Ovary (tissue), 9 donors: Measurements from ENCODE around the gene LAPTM5. TPM values are rescaled to one million over a fixed set of nuclear protein-coding genes. Genes with fewer than 3 reads are reported as not detected.

Experiments
- DNase-seq, 5 donors: peaks; one replicate each; pipeline ENCODE4 v3.0.0-alpha.2; 2019 to 2020
- H3K27ac ChIP-seq, 2 donors: fragments of 200-600 bp; one replicate each; pipeline versions ENCODE4 v1.5.1 to v1.8.0; 2019 to 2022
- H3K27me3 ChIP-seq: fragments of 200-600 bp; one replicate; pipeline ENCODE4 v1.8.0; 2022
- H3K36me3 ChIP-seq: fragments of 200-600 bp; sonication (generic); one replicate; pipeline ENCODE4 v1.5.1; 2019
- H3K4me1 ChIP-seq: one replicate; pipeline ENCODE4 v1.8.1; 2013; ENCODE audit warnings: mild to moderate bottlenecking, moderate library complexity; ENCODE audit not compliant: insufficient read depth
- H3K4me3 ChIP-seq: fragments of 200-600 bp; sonication (generic); one replicate; pipeline ENCODE4 v1.5.1; 2017
- H3K9me3 ChIP-seq, 2 donors: fragments of 200-600 bp in 1 of 2; sonication (generic) in 1 of 2; one replicate each; pipeline versions ENCODE4 v1.5.1 to v1.8.1; 2013 to 2019; ENCODE audit warnings: mild to moderate bottlenecking in 1 of 2, moderate library complexity in 1 of 2
- EP300 ChIP-seq: sonication (generic); formaldehyde crosslinking; IDR thresholded peaks from one replicate; pipeline ENCODE4 v1.6.1; 2017; ENCODE audit warnings: antibody characterized with exemption
- POLR2A ChIP-seq: fragments of 450-650 bp; IDR thresholded peaks from one replicate; pipeline ENCODE4 v1.6.1; 2017; ENCODE audit warnings: antibody characterized with exemption, mild to moderate bottlenecking, moderate library complexity
- WGBS, 3 donors: extraction: QIAGEN DNeasy Blood & Tissue Kit in 1 of 3; methylation state at CpG; one replicate each; pipeline versions ENCODE4 v1.1.5 to v1.1.7; 2013 to 2017; 5-methylcytosine and 5-hydroxymethylcytosine counted together
- intact Hi-C, 4 donors: fragments of 100-400 bp; cut with DNase I; formaldehyde crosslinking; loops; one replicate each; pipeline versions ENCODE4 v1.11.0 to v1.15.1; 2022 to 2023
- polyA plus RNA-seq, 2 donors: library from polyadenylated mRNA; stranded (reverse); fragments of 200-250 nt in 1 of 2; fragments of 350-450 nt in 1 of 2; fragmentation: Illumina TruSeq in 1 of 2; extraction: RNeasy Lipid Tissue Mini Kit (QIAGEN cat#74804) in 1 of 2; gene quantifications; one replicate each; pipeline ENCODE4 v1.2.3, GENCODE V29; 2013 to 2014
- total RNA-seq, 7 donors: library from RNA; depleted of rRNA in 2 of 7; stranded (reverse); fragments of >200 nt in 2 of 7; fragmentation: NEBNext Ultra II Directional in 3 of 7; extraction: Animal tissue kit (Norgen Biotek cat#: 25700) in 3 of 7; gene quantifications; one replicate each; pipeline versions ENCODE4 v1.1.0 to v1.2.4, GENCODE V29; 2016 to 2023
- TF ChIP-seq, protein P1 (sequence below), 3 donors: fragments of 450-650 bp in 2 of 3; fragments of 200-600 bp in 1 of 3; IDR thresholded peaks; one replicate each; pipeline versions ENCODE4 v1.5.1 to v1.8.0; 2016 to 2022; ENCODE audit warnings: antibody characterized with exemption in 3 of 3, mild to moderate bottlenecking in 1 of 3
- donor health status: DM: no; HTN: no; CAD: no; lungs with moderate emphysema.
- donor health status: DM: no; HTN: no; CAD: no.
- donor health status: Bipolar disorder and iron deficiency.
- donor health status: DM: yes; HTN: yes; CAD: no.
- donor health status: DM: no; HTN: no; CAD: no.
- donor health status: DM: yes; HTN: yes; CAD: no.

Gene LAPTM5
- total and polyA plus RNA-seq, 9 donors = 15.3 to 103 (median 20.3) TPM

DNA sequence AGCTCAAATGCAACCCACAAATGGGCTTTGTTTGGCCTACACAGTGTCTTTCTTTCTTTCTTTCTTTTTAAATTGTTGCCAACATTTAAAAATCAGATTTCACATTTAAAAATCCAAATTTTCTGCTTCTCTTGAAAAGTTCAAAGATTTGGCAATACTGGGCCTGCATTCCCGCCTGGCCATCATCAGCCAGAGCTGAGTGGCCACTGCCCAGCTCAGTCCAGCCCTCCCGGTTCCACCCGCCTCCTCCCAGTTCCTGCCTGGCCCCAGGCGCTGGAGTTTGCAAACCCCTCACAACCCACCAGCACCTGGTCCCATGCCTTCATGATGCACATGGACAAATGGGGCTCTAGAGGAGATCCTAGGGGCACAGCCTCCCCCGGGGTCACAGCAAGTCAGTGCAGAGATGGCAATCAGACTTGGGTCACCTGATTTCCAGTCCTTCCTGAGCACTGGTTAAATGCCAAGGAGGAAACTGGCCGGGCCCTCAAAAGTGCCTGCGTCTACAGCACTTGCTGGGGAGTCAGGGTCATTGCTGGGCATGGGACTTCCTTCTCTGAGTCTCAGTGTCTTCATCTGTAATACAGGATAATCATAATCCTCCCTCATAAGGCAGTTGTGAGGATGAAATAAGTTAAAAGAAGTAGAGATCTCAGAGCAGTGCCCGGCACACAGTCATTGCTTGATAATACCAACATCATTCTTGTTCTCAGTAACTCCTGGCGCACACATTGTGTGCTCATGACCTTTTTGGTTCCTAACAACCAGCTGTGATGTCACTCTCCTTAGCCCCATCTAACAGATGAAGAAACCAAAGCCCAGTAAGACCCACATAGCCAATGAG lies 41.0 kb upstream of the LAPTM5 start:
- WGBS, 3 donors = 79 to 83% (median 82%) methylated on average over 9 of the region's 9 CpGs
- H3K27ac ChIP-seq = no peak overlapping the region
- no peaks in the 10 kb centered on the region for H3K9me3 ChIP-seq
- intact Hi-C loops = no loop called here
- DNase-seq = no peak
- peaks cover 2% of the 10 kb centered on the region for H3K4me1 ChIP-seq
- TF ChIP-seq, protein P1, sequence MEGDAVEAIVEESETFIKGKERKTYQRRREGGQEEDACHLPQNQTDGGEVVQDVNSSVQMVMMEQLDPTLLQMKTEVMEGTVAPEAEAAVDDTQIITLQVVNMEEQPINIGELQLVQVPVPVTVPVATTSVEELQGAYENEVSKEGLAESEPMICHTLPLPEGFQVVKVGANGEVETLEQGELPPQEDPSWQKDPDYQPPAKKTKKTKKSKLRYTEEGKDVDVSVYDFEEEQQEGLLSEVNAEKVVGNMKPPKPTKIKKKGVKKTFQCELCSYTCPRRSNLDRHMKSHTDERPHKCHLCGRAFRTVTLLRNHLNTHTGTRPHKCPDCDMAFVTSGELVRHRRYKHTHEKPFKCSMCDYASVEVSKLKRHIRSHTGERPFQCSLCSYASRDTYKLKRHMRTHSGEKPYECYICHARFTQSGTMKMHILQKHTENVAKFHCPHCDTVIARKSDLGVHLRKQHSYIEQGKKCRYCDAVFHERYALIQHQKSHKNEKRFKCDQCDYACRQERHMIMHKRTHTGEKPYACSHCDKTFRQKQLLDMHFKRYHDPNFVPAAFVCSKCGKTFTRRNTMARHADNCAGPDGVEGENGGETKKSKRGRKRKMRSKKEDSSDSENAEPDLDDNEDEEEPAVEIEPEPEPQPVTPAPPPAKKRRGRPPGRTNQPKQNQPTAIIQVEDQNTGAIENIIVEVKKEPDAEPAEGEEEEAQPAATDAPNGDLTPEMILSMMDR (IDR thresholded peaks at IDR 0.05) = no peak
- TF ChIP-seq EP300 (no peak), POLR2A (no peak)
- no peak overlapping the region for H3K4me3 ChIP-seq
- no peaks in the 10 kb centered on the region for H3K27me3 ChIP-seq
- H3K36me3 ChIP-seq = no peaks in the 10 kb centered on the region

DNA sequence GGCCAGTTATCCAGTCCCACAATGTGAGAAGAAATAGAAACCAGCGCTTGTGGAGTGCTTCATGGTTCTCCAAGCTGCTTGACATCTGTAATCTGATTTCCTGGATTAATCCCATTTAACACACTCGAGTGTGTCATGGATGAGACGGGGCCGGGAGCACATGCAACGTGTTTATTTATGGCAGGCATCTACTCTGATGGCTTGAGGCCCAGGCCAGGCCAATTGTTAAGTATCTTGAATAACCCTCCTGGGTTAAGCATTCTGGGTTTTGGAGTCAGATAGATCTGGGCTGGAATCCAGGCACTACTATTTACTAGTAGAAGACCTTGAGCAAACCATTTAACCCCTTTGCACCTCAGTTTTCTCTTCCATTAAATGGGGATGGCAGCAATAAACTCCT lies 37.5 kb upstream of the LAPTM5 start:
- no peak for TF ChIP-seq EP300
- TF ChIP-seq, protein P1 (IDR thresholded peaks at IDR 0.05) = no peak
- no peak for TF ChIP-seq POLR2A
- intact Hi-C loops = no loop called here
- Histone ChIP-seq H3K27me3 (no peaks in the 10 kb centered on the region), H3K27ac (no peak overlapping the region), H3K9me3 (no peaks in the 10 kb centered on the region), H3K4me1 (peaks cover 2% of the 10 kb centered on the region), H3K36me3 (no peaks in the 10 kb centered on the region), H3K4me3 (no peak overlapping the region)
- DNase-seq = no peak
- WGBS, 3 donors = 44 to 47% (median 44%) methylated on average over 5 of the region's 5 CpGs

DNA sequence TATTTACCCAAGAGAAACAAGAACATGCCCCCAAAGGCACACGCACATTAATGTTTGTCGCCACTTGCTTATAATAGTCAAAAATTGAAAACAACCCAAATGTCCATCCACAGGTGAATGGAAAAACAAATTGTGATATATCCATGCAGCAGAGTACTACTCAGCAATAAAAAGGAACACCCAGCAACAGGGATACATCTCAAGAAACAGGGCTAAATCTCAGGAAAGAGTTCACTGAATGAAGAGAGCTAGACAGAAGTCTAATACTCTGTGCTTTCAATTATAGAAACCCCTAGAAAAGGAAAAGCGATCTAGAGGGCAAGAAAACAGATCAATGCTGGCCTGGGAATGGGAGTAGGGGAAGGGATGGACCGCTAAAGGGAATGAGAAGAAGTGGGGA lies 36.7 kb upstream of the LAPTM5 start:
- no peaks in the 10 kb centered on the region for H3K36me3 ChIP-seq
- no peaks in the 10 kb centered on the region for H3K9me3 ChIP-seq
- no peak for TF ChIP-seq EP300
- TF ChIP-seq, protein P1 (IDR thresholded peaks at IDR 0.05) = no peak
- no peak for TF ChIP-seq POLR2A
- H3K27ac ChIP-seq = no peak overlapping the region
- 89 to 94% (median 92%) methylated on average over 4 of the region's 4 CpGs for WGBS, 3 donors
- no peak for DNase-seq
- intact Hi-C loops = loop anchor here in 1 of 4 donors (5.0 kb wide), 1 partner anchor 123 kb away; no protein-coding TSS in a partner anchor
- H3K27me3 ChIP-seq = no peaks in the 10 kb centered on the region
- peaks cover 2% of the 10 kb centered on the region for H3K4me1 ChIP-seq
- H3K4me3 ChIP-seq = no peak overlapping the region

DNA sequence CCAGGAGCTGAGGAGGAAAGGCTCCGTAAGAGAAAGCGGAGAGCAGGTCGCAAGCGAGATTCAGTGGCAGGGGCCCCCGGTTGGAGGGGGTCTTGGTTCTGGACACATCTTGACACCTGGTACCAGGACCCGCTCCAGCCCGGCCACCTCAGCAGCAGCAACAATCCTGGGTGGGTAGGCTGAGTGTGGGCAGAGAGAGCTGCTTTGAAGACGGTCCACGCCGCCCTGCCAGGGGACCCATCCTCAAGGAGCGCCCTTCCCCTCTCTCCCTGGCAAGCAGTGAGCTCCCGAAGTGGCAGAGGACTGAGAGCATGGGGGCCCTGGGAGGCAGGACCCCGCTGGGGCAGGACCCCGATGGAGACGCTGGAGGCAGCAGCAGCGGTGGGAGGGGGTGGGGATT lies 35.6 kb upstream of the LAPTM5 start:
- WGBS, 3 donors = 74 to 85% (median 84%) methylated on average over 16 of the region's 16 CpGs
- Histone ChIP-seq H3K4me3 (no peak overlapping the region), H3K27me3 (no peaks in the 10 kb centered on the region), H3K36me3 (no peaks in the 10 kb centered on the region), H3K27ac (no peak overlapping the region), H3K9me3 (no peaks in the 10 kb centered on the region), H3K4me1 (peaks cover 2% of the 10 kb centered on the region)
- DNase-seq = no peak
- TF ChIP-seq EP300 (no peak), POLR2A (no peak)
- TF ChIP-seq, protein P1 (IDR thresholded peaks at IDR 0.05) = no peak
- intact Hi-C loops = loop anchor here in 1 of 4 donors (5.0 kb wide), 1 partner anchor 124 kb away; no protein-coding TSS in a partner anchor
